Jurkat, Clone E6-1 (cell line): ENCODE results near the gene KIF11.

Experiments
- DNase-seq: peaks from one replicate; pipeline ENCODE4 v3.0.0-alpha.2; 2011; ENCODE audit warnings: low read depth, low spot score
- H3K4me3 ChIP-seq: 2 replicates; pipeline ENCODE4 v1.5.1; 2011; ENCODE audit warnings: mild to moderate bottlenecking, low read length, control low read depth, moderate library complexity

Gene KIF11

GRCh38 chr10:92662848-92663247, 69.9 kb downstream of the KIF11 start:
- DNase-seq: no peak
- H3K4me3 ChIP-seq: no peak overlapping the region

- H3K4me3 ChIP-seq: no peak overlapping the region
- no peak for DNase-seq
Measured at GRCh38 chr10:92664322-92664721, 71.4 kb downstream of the KIF11 start.

- no peak overlapping the region for H3K4me3 ChIP-seq
- no peak for DNase-seq
Measured at GRCh38 chr10:92667078-92667477, 74.1 kb downstream of the KIF11 start.

GRCh38 chr10:92677708-92678107, 84.8 kb downstream of the KIF11 start:
- no peak for DNase-seq
- no peak overlapping the region for H3K4me3 ChIP-seq

GRCh38 chr10:92678206-92678605, 85.3 kb downstream of the KIF11 start:
- H3K4me3 ChIP-seq: no peak overlapping the region
- DNase-seq: no peak

GRCh38 chr10:92681306-92681834, 88.4 kb downstream of the KIF11 start:
- DNase-seq: no peak
- H3K4me3 ChIP-seq: no peak overlapping the region

GRCh38 chr10:92688573-92688926, 95.6 kb downstream of the KIF11 start:
- DNase-seq: no peak
- no peak overlapping the region for H3K4me3 ChIP-seq

- H3K4me3 ChIP-seq: no peak overlapping the region
- DNase-seq: no peak
Measured at GRCh38 chr10:92688927-92689662, 96.2 kb downstream of the KIF11 start.

- peak within 1 kb of the TSS; percentile 37 for H3K4me3 ChIP-seq
- DNase-seq: no peak
Measured at GRCh38 chr10:92689663-92690210, 96.8 kb downstream of the KIF11 start, which contains the start of gene HHEX. Gene HHEX, plus strand, starts transcription at chr10:92689955. Its CDS starts 32 bp downstream, at chr10:92689987.

- no peak for DNase-seq
Measured at GRCh38 chr10:92690211-92690914, 97.4 kb downstream of the KIF11 start.

GRCh38 chr10:92690915-92691590, 98.1 kb downstream of the KIF11 start:
- H3K4me3 ChIP-seq: peak overlapping the region; percentile 37
- peak; percentile 24 for DNase-seq

More at GRCh38 chr10:92690211-92690914, 97.4 kb downstream of the KIF11 start:
- H3K4me3 ChIP-seq: peak overlapping the region; percentile 37

GRCh38 chr10:92691591-92692079, 98.7 kb downstream of the KIF11 start:
- H3K4me3 ChIP-seq: no peak overlapping the region
- no peak for DNase-seq

GRCh38 chr10:92692080-92692671, 99.2 kb downstream of the KIF11 start:
- DNase-seq: no peak
- no peak overlapping the region for H3K4me3 ChIP-seq

GRCh38 chr10:92692697-92693533, 100.0 kb downstream of the KIF11 start:
- H3K4me3 ChIP-seq: no peak overlapping the region
- DNase-seq: no peak

- no peak for DNase-seq
- H3K4me3 ChIP-seq: no peak overlapping the region
Measured at GRCh38 chr10:92693534-92693893, 100.6 kb downstream of the KIF11 start.

GRCh38 chr10:92695679-92696605, 103.0 kb downstream of the KIF11 start:
- no peak for DNase-seq
- no peak overlapping the region for H3K4me3 ChIP-seq
